Measurements from ENCODE around the gene ZMIZ1. TPM values are rescaled to one million over a fixed set of nuclear protein-coding genes. Genes with fewer than 3 reads are reported as not detected.

ZMIZ1 gene
- total and polyA plus RNA-seq, 9 donors, result 16.3 to 55.7 (median 38.1) TPM

DNA sequence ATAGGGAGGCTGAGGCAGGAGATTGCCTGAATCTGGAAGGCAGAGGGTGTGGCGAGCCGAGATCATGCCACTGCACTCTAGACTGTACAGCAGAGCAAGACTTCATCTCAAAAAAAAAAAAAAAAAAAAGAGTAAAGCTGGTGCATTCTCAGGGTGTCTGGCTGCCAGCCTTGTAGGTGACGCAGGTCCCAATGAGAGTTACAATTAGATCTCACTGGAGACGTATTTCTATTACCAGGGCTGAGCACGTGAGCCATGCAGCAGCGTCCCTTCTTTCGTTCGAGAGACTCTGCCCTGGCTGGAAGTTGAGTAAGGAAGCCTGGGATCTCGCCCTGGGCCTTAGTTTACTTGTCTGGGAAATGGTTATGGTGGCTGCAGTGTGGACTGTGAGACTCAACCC lies 22.4 kb upstream of the ZMIZ1 start:
- Histone ChIP-seq H3K9me3 (replicated peaks; ENCODE audit: control insufficient read depth, low read depth, low read length) (no peaks in the 10 kb centered on the region), H3K27me3 (ENCODE audit: control insufficient read depth, insufficient read depth, low read length) (no peaks in the 10 kb centered on the region), H3K36me3 (ENCODE audit: control insufficient read depth, insufficient read depth, low read length) (no peaks in the 10 kb centered on the region), H3K4me3 (ENCODE audit: low read length) (no peak overlapping the region), H3K27ac (ENCODE audit: low read length) (no peak overlapping the region), H3K4me1 (ENCODE audit: control insufficient read depth, insufficient read depth, low read length) (peaks cover 19% of the 10 kb centered on the region)
- DNase-seq, result no peak
- WGBS (ENCODE audit: insufficient coverage), result 100% methylated on average over 2 of the region's 9 CpGs

DNA sequence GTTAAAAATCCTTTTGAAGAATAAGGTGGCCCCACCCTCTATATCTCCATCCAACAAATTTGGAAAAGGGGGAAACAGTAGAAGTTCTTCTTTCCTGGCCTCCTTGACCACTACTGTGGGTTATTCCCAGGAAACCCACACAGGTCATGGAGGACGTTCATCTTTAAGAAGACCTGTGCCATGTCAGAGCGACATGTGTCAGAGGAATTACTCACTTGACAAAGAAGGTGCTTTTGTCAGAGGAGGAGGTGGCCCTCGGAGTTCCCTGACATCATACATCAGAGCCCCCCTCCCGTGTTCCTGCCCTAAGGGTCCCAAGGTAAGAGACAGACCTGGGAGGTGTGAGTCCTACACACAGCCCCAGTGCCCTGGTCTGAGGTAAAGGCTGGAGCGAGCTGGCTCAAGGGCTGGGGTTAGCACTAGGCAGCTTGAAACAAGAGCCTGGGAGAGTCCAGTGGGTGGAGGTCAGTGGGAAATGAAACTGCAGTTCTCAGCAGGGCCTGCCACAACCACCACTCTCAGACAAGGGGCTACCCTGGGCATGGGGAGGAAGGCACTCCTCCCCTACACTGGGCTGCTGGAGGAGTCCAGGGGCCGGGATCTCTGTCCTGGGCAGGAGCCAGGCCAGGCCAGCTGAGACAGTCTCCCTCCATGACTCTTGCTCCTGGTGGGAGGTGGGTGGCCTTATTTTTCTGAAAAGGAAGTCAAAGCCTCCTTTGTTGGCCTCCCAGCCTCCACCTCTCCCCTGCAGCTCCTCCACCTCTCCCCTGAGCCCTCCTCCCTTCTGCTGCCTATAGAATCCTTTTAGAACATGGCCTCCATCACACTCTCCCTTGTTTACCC lies 21.8 kb upstream of the ZMIZ1 start:
- WGBS (ENCODE audit: insufficient coverage), result 60% methylated on average over 1 of the region's 6 CpGs
- H3K9me3 ChIP-seq (replicated peaks; ENCODE audit: control insufficient read depth, low read depth, low read length), result no peaks in the 10 kb centered on the region
- no peak overlapping the region for H3K27ac ChIP-seq (ENCODE audit: low read length)
- H3K27me3 ChIP-seq (ENCODE audit: control insufficient read depth, insufficient read depth, low read length), result peaks cover 2% of the 10 kb centered on the region
- peaks cover 19% of the 10 kb centered on the region for H3K4me1 ChIP-seq (ENCODE audit: control insufficient read depth, insufficient read depth, low read length)
- H3K36me3 ChIP-seq (ENCODE audit: control insufficient read depth, insufficient read depth, low read length), result no peaks in the 10 kb centered on the region
- no peak overlapping the region for H3K4me3 ChIP-seq (ENCODE audit: low read length)
- DNase-seq, result peak; percentile 46

DNA sequence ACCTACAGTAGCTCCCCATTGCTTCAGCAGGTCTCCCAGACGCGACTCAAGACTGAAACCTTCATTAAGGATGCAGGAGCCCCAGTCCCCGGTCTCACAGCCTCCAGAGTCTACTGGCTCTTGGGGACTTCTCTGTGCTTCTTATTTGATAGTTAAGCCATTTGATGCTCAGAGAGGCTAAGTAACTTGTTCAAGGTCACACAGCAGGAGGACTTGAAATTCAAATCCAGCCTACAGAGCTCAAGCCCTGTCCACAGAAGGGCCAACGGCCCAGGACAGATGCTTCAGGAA lies 21.2 kb upstream of the ZMIZ1 start:
- DNase-seq, result no peak
- H3K27me3 ChIP-seq (ENCODE audit: control insufficient read depth, insufficient read depth, low read length), result peaks cover 2% of the 10 kb centered on the region
- 63% methylated on average over 2 of the region's 4 CpGs for WGBS (ENCODE audit: insufficient coverage)
- no peak overlapping the region for H3K4me3 ChIP-seq (ENCODE audit: low read length)
- no peaks in the 10 kb centered on the region for H3K36me3 ChIP-seq (ENCODE audit: control insufficient read depth, insufficient read depth, low read length)
- peaks cover 19% of the 10 kb centered on the region for H3K4me1 ChIP-seq (ENCODE audit: control insufficient read depth, insufficient read depth, low read length)
- H3K9me3 ChIP-seq (replicated peaks; ENCODE audit: control insufficient read depth, low read depth, low read length), result no peaks in the 10 kb centered on the region
- H3K27ac ChIP-seq (ENCODE audit: low read length), result peak overlapping the region; percentile 31

DNA sequence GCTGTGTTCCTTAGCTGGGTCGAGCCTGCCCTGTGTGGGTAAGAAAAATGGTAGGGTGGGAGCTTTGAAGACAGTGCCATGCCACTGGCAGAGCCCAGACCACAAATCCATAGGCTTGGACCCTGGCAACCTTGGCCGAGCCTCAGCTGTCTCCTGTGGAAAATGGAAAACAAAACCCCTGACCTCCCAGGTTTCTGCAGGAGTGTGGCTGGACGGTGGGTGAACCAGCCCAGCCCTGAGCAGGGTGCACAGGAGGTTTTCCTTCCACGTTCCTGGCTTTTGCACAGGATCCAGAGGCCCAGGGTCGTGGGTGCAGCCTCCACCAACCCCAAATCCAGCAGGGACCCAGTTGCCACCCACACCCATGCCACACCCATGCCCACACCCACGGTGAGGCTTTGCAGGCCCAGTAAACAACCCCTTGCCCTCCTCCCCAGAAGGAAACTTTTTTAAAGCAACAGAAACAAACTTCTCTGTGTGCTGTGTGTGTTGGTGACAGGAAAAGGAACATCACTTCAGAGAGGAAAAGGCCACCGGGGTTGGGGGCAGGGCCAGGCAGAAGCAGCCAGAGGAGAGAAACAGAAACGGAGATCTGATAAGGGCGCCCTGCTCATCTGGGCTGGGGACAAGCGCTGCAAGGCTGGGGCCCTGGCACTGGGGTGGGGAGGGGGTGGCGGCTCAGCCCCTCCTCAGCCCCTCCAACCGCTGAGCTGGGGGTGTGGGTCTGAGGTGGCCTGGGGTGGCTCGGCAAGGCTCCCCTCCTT lies 20.7 kb upstream of the ZMIZ1 start:
- H3K4me1 ChIP-seq (ENCODE audit: control insufficient read depth, insufficient read depth, low read length), result peaks cover 19% of the 10 kb centered on the region
- peak; percentile 36 for DNase-seq
- 49% methylated on average over 8 of the region's 13 CpGs for WGBS (ENCODE audit: insufficient coverage)
- H3K4me3 ChIP-seq (ENCODE audit: low read length), result no peak overlapping the region
- no peaks in the 10 kb centered on the region for H3K36me3 ChIP-seq (ENCODE audit: control insufficient read depth, insufficient read depth, low read length)
- peaks cover 2% of the 10 kb centered on the region for H3K27me3 ChIP-seq (ENCODE audit: control insufficient read depth, insufficient read depth, low read length)
- H3K27ac ChIP-seq (ENCODE audit: low read length), result peak overlapping the region; percentile 31
- H3K9me3 ChIP-seq (replicated peaks; ENCODE audit: control insufficient read depth, low read depth, low read length), result no peaks in the 10 kb centered on the region

DNA sequence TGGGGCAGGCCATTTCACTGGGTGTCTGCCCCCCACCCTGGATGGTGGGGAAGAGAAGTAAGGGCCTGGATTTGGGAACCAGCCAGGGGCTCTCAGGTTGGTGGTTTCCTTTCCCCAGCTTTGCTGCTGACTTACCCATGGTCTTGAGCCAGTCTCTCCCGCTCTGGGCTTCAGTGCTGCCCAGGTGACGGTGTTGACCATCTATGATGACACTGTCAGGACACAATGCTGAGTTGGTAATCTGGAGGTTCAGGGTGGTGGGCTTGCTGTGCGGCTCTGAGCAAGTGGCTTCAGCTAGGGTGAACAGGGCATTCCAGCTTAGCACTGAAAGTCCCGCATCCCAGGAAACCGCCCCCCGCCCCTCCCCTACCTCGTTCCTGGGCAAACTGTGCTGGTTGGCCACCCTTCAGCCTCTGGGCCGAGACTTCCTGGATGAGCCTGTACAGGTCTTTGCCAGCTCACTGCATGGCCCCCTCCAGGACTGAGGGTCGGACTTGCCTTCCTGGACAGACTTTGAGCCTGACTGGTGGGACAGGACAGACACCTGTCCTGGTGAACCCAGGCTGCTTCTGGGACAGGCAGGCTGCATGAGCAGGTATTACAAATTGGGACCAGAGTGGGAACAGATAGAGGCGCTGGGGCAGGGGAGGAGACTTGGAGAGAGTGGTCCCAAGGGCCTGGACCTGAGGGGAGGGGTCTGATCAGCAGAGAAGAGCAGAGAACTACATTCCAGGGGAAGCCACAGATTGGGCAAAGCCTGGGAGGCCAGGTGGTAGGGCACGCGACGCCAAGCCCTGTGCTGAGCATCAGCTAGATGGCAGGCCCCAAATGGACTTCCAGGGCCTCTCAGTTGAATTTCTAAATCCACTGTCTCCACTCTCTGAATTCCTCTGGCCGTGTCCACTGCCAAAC lies 19.9 kb upstream of the ZMIZ1 start:
- H3K27ac ChIP-seq (ENCODE audit: low read length), result no peak overlapping the region
- no peak for DNase-seq
- H3K36me3 ChIP-seq (ENCODE audit: control insufficient read depth, insufficient read depth, low read length), result no peaks in the 10 kb centered on the region
- no peak overlapping the region for H3K4me3 ChIP-seq (ENCODE audit: low read length)
- 72% methylated on average over 13 of the region's 14 CpGs for WGBS (ENCODE audit: insufficient coverage)
- H3K27me3 ChIP-seq (ENCODE audit: control insufficient read depth, insufficient read depth, low read length), result peaks cover 2% of the 10 kb centered on the region
- no peaks in the 10 kb centered on the region for H3K9me3 ChIP-seq (replicated peaks; ENCODE audit: control insufficient read depth, low read depth, low read length)
- H3K4me1 ChIP-seq (ENCODE audit: control insufficient read depth, insufficient read depth, low read length), result peaks cover 19% of the 10 kb centered on the region

DNA sequence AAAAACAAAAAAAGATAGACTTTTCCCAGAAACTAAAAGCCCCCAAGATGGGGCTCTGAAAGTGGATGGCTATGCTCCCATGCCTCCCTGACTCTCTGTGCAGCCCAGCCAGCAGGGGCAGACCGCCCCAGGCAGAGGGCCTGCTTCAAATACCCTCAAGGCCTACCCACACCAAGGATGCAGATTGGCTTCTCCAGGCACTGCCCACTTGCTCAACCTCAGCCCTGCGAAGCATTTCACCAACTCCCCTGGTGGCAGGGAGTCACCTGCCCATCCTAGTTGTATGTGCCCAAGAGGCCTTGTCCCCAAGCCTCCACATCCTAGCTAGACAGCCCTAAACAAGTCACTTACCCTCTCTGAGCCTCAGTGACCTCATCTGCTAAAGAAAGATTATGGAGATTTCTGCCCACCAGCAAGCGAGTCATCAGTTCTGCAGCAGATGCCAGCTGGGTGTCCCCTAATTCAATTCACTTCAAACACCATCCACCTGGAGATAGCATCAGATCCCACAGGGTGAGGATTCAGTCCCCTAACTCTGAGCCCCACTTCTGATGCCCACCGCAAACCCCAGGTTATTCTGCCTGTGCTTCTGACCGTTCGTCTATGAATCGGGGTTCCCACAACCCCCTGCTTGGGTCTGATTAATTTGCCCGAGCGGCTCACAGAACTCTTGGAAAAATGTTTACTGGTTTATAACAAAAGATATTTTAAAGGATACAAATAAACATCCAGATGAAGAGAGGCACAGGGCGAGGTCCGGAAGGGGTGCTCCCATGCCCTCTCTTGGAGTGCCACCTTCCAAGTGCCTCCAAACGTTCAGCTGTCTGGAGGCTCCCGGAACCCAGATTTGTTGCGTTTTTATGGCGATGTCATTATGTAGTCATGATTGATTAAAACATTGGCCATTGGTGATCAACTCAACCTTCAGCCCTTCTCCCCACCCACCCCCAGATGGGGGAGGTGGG lies 18.6 kb upstream of the ZMIZ1 start:
- H3K27me3 ChIP-seq (ENCODE audit: control insufficient read depth, insufficient read depth, low read length), result peaks cover 2% of the 10 kb centered on the region
- no peak overlapping the region for H3K4me3 ChIP-seq (ENCODE audit: low read length)
- no peak for DNase-seq
- no peaks in the 10 kb centered on the region for H3K36me3 ChIP-seq (ENCODE audit: control insufficient read depth, insufficient read depth, low read length)
- 94% methylated on average over 5 of the region's 15 CpGs for WGBS (ENCODE audit: insufficient coverage)
- H3K4me1 ChIP-seq (ENCODE audit: control insufficient read depth, insufficient read depth, low read length), result peaks cover 19% of the 10 kb centered on the region
- H3K27ac ChIP-seq (ENCODE audit: low read length), result no peak overlapping the region
- H3K9me3 ChIP-seq (replicated peaks; ENCODE audit: control insufficient read depth, low read depth, low read length), result no peaks in the 10 kb centered on the region

DNA sequence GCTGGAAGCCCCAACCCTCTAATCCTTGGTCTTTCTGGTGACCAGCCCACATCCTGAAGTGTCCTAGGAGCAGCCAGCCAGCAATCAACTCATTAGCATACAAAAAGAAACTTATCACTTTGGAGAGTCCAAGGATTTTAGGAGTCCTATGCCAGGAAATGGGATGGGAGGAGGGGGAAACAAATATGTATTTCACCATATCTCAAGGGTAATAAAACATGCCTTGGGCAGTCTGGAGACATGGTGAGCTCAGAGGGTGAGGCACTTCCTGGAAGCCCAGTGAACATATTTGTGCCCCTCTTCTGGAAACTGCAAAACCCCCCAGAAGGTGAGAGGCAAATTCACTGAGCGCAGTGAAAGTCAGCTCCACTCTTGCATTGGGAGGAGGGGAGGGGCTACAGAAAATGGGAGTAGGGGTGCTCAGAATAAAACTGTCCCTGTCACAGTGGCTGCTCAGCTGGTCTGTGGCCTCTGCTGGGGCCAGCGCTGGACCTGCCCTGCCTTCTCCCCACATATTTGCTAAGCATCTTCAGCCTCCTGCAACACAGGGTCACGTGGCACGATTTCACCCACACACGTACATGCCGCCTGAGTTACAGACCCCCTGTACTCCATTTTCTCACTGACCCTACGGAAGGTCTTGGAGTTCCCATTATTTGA lies 17.7 kb upstream of the ZMIZ1 start:
- WGBS (ENCODE audit: insufficient coverage), result 82% methylated on average over 5 of the region's 7 CpGs
- Histone ChIP-seq H3K27me3 (ENCODE audit: control insufficient read depth, insufficient read depth, low read length) (peaks cover 2% of the 10 kb centered on the region), H3K4me3 (ENCODE audit: low read length) (no peak overlapping the region), H3K36me3 (ENCODE audit: control insufficient read depth, insufficient read depth, low read length) (no peaks in the 10 kb centered on the region), H3K27ac (ENCODE audit: low read length) (no peak overlapping the region), H3K4me1 (ENCODE audit: control insufficient read depth, insufficient read depth, low read length) (peaks cover 19% of the 10 kb centered on the region), H3K9me3 (replicated peaks; ENCODE audit: control insufficient read depth, low read depth, low read length) (no peaks in the 10 kb centered on the region)
- DNase-seq, result no peak

DNA sequence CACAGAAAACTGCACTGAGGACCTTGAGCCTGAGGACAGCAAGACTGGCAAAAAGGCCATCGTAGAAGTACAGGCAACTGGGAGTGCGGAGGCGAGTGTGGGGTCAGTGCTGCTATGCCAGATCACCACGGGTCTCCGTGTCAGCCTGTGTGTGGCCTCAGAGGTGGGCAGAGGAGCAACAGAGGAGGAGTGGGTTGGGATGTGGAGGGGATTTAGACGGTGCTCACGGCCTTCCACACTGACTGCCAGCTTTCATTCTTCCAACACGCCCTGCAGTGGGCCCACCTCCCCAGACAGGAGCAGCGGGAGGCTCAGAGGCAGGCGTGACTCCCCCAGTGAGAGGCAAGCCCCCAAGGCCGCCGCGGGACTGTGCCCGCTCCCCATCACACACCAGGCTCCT lies 17.0 kb upstream of the ZMIZ1 start:
- Histone ChIP-seq H3K36me3 (ENCODE audit: control insufficient read depth, insufficient read depth, low read length) (no peaks in the 10 kb centered on the region), H3K27me3 (ENCODE audit: control insufficient read depth, insufficient read depth, low read length) (peaks cover 2% of the 10 kb centered on the region), H3K27ac (ENCODE audit: low read length) (no peak overlapping the region), H3K9me3 (replicated peaks; ENCODE audit: control insufficient read depth, low read depth, low read length) (no peaks in the 10 kb centered on the region), H3K4me3 (ENCODE audit: low read length) (no peak overlapping the region), H3K4me1 (ENCODE audit: control insufficient read depth, insufficient read depth, low read length) (peaks cover 19% of the 10 kb centered on the region)
- 63% methylated on average over 7 of the region's 14 CpGs for WGBS (ENCODE audit: insufficient coverage)
- no peak for DNase-seq
